ENCODE data around the gene ANKRD17.

DNA sequence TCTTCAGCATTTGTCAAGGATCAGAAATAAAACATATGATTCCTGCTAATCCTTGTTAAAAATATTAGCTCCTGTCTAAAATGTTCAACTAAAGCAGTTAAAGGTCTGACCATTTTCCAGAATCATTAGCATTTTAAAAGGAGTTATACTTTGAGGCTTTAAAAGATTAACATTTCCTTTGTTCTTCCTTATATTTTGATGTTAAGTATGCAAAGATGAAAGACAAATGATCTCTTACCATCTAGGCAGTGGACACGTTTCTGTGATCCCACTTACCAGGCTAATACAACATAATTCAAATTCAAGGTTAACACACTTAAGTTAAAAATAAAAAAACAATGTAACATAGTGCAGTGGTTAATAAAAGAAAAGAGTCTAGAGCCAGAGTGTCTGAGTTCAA, 127.3 kb downstream of the ANKRD17 start:
- TF ChIP-seq POLR2A (IDR thresholded peaks at IDR 0.05; ENCODE audit: low read depth, low read length) (no peak), POLR2AphosphoS5 (IDR thresholded peaks at IDR 0.05; ENCODE audit: low read depth, low read length) (no peak), TAF1 (IDR thresholded peaks at IDR 0.05; ENCODE audit: low read depth, low read length) (no peak), SPI1 (IDR thresholded peaks at IDR 0.05; ENCODE audit: low read depth, low read length) (no peak)
